Central memory CD4-positive, alpha-beta T cell (primary cell): Measurements from ENCODE around the gene BACH1.

ENCODE experiments used
- DNase-seq: peaks from one replicate; pipeline ENCODE4 v3.0.0; 2022

BACH1 gene

DNA sequence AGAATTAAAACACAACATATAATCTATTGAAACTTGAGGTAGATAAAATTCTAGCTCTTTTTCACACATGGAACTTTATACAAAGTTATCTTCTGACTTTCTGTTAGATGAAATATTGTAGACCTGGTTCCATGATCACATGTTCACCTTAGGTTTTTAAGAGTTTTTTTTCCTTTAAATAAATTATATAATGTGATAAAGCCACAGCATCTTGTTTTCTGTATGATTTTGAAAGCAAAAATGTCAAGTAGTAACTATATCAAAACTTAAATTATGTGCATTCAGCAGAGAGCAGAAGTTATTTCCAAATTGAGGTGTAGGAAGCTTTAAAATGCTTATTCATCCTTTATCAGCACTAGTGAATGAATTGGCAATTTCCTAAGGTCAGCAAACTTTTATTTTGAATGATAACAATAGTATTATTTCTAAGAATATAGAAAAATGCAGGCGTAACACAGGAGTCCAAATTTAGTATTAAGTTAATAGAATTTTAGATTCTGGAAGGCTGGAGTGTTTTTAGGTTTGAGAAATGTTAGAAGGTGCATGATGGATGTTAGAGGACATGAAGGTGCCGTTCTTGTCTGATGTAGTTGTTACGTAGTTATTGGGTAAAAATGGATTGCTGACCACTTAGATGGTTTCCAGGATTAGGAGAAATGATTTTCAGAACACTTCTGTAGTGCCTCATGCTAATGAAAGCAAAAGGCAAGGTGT, 17.5 kb downstream of the BACH1 start:
- DNase-seq, result no peak

DNA sequence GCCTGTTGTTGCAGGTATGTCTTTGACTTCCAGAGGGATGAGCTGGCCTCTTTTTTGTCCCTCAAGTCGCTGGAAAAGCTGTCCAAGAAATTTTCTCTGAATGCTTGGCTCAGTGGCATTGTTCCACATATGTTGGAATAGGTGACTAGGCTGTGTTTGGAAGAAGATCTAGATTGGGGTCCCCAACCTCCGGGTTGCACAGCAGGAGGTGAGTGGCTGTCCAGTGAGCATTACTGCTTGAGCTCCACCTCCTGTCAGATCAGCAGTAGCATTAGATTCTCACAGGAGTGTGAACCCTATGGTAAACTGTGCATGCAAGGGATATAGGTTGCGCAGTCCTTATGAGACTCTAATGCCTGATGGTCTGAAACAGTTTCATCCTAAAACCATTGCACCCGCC, 18.1 kb downstream of the BACH1 start:
- DNase-seq, result no peak

DNA sequence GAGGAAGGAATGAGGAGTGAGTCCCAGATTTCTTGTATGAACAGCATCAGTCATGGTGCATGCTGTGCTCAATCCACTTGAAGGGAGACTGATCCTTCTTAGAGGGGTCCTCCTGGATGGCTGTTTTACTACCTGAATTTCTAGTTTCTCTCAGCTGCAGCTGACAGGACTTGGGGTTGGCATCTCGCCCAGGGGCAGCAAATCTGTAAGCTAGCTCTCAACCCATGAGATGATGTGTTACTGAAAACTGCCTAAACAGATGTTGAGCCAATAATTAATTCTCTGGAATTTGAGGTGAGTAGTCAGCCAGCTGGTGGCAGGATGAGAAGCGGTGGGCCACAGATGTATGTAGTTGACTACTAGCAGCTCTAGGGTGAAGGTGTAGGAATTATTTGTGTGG, 19.6 kb downstream of the BACH1 start:
- DNase-seq, result no peak

DNA sequence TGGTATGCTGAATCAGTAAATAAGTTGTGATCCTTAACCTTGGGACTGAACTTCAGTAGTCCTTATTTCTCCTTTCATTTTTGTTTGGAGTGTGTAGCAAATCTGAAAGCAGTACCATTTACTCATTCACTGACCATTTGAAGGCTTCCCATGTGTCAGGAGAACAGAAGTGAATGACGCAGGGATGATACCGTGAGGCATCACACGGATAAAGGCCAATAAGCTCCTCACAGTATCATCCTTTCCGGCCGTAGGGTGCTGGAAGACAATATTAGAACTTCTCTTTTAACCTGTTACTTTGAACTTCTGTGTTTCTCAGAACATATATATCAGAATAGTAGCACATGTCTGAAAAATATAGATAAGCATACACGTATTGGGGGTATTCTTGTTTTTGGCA, 21.3 kb downstream of the BACH1 start:
- no peak for DNase-seq

DNA sequence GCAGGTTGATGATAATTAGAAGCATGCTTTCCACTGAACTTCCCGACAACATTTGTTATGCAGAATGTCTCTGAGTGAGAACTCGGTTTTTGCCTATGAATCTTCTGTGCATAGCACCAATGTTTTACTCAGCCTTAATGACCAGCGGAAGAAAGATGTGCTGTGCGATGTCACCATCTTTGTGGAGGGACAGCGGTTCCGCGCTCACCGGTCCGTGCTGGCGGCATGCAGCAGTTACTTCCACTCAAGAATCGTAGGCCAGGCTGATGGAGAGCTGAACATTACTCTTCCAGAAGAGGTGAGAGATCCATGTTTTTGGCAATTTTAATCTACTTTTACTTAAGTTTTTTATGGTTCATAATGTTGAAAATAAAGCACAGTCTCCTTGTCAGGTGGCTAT, 22.5 kb downstream of the BACH1 start:
- DNase-seq, result no peak

DNA sequence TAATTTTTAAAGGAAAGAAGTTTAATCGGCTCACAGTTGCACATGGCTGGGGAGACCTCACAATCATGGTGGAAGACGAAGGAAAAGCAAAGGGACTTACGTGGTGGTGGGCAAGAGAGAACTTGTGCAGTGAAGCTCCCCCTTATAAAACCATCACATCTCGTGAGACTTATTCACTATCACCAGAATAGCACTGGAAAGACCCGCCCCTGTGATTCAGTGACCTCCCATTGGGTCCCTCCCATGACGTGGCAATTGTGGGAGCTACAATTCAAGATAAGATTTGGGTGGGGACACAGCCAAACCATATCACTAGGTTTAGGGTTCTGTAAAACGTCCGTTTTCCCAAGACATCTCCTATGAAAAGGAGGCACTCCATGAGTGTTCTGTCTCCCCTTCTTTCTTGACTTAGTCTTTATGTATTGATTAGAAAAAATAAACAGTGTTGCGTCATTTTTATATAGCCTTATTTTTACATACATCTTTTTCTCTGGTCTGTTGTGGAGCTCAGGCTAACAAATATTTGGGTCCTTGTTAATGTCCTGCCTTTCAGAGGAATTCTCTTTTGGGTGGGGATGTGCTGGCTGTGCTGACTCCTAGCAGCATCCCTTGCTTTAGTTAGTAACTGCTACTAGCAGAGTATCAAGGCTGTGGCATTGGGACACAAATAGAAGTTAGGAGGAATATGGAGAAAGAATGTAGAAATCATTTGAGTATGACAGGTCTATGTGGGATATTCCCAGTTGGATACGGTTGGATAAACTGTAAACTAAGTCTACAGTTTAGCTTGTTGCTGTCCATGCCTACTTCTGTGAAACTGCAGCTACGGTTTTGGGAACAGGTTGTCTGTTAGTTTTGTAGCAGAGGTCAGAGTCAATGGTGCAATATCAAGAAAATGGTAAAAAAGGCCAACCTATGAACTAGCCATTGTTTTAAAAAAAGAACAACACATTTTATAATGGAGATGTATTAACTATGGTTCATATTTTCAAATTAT, 23.5 kb downstream of the BACH1 start:
- DNase-seq, result no peak

DNA sequence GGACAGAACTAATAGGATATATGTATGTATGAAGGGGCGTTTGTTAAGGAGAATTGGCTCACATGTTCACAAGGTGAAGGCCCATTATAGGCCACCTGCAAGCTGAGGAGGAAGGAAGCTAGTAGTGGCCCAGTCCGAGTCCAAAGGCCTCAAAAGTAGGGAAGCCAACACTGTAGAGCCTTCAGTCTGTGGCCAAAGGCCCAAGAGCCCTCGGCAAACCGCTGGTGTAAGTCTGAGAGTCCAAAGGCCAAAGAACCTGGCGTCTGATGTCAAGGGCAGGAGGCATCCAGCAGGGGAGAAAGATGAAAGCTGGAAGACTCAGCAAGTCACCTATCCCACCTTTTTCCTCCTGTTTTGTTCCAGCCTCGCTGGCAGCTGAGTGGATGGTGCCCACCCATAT, 24.5 kb downstream of the BACH1 start:
- no peak for DNase-seq

DNA sequence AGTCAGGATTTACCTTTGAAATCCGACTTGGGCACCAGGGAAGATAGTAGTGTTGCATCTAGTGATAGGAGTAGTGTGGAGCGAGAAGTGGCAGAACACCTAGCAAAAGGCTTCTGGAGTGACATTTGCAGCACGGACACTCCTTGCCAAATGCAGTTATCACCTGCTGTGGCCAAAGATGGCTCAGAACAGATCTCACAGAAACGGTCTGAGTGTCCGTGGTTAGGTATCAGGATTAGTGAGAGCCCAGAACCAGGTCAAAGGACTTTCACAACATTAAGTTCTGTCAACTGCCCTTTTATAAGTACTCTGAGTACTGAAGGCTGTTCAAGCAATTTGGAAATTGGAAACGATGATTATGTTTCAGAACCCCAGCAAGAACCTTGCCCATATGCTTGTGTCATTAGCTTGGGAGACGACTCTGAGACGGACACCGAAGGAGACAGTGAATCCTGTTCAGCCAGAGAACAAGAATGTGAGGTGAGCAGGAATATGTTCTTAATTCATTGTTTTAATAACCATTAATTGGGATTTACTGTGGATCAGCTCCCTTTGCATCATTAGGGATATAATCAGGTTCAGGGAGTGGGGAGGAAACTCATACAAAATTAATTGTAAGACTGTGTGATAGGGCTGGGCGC, 28.3 kb downstream of the BACH1 start:
- no peak for DNase-seq

DNA sequence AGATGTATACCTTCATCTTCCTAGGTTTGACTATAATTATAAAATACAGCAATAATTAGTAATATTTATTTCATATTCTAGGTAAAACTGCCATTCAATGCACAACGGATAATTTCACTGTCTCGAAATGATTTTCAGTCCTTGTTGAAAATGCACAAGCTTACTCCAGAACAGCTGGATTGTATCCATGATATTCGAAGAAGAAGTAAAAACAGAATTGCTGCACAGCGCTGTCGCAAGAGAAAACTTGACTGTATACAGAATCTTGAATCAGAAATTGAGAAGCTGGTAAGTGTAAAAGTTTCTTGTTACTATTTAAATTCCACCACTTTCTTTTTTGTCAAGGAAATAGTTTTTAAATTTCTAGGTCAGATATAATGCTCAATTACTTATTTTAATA, 30.7 kb downstream of the BACH1 start:
- DNase-seq, result no peak

DNA sequence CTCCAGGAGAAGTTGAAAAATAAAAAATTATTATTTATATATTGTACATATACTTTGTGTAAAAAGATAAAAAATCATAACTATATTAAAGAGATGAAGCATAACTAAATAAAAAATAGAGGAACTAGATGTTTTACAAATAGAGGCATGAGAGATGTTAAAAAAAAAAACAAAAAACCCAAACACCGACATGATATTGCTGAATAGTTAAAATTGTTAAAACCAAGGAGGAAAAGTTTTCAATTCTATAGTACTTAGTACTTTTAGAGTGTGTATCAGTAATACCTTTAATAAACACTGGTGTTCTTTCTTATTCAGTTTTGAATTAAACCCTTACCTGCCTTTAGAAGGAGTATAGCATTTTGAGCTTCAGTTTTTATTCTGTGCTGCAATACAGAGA, 32.1 kb downstream of the BACH1 start:
- no peak for DNase-seq

DNA sequence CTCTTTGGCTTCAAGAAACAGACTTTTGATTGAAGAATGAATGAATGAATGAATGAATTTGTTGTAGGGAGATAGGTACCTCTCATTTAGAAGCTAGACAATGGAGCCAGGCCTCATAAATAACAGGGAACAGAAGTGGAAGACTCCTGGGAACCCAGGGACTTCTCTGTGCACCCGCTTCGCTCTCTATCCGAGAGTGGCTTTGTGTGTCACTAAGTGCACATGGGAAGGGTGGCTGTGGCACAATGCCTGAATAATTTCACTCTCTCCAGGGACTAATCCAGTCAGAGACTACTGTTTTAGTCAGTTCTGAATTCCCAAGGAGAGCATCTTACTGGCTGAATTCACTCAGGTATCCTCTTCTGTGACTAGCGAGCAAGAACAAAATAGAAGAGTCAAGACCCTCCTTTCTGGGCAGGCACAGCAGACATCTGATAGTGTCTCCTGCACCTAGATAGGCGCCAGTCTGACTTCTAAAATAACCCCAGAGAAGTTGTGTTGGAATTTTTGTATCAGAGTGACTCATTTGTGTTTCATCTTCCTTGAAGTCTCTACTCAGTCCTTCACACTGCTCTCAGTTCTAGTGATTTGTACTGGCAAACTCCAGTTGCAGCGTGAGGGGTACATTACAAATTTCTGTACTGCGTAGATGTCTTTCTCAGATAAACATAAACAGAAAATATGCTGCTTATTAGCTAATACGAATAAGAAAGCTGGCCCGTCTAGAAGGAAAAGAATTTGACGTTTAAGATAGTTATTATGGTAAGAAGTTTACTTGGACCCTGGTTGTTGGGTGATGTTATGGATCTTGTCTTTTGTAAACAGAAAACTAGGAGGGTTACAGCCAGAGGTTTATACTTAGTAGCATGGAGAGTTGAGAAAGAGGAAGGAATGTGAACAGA, 34.0 kb downstream of the BACH1 start:
- DNase-seq, result no peak

DNA sequence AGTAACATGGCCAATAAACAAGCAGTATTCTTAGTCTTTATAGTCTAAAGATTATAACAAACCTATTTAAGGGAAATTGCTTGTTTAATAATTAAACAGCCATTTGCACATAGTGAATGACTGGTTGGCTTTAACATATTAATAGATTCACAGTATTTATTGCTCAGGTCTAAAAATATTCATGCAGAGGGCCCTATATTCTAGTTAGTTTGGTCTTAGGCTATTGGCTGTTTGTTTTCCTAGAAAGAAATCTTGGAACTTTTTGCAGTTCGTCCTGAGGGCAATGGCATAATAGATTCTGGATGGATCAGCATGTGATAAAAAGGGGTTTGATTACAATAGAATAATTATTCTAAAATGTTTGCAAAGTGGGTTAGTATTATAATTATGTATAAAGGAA, 34.7 kb downstream of the BACH1 start:
- no peak for DNase-seq

DNA sequence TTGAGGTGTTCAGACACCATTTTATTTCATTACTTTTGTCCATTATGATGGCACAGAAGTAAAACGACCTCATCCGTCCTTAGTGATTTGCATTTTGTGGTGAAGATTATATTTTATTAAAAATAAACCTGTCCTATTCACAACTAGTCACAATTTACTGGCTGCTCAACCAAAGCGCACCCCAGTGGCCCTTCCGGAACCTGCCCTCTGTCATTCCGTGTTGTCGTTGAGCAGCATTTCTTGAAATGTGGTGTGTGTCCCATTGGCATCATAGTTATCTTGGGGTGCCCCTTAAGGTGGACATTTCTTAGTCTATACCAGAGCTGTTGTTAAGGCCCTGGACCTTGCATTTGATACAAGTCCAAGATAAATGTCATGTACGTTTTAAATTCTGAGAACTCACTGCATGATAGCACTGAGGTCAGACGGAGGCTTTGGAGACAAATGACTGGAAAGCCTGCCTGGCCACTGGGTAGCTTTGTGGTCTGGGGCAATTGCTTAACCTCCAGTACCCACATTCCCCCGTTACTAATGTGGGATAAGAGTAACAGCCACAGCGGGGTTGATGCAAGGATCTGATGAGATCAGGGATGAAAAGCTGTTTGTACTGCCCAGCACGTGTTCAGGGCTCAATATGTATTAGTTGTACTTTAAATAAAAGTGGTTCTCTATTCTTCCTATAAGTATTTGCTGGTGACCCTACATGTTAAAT, 36.2 kb downstream of the BACH1 start:
- DNase-seq, result no peak

DNA sequence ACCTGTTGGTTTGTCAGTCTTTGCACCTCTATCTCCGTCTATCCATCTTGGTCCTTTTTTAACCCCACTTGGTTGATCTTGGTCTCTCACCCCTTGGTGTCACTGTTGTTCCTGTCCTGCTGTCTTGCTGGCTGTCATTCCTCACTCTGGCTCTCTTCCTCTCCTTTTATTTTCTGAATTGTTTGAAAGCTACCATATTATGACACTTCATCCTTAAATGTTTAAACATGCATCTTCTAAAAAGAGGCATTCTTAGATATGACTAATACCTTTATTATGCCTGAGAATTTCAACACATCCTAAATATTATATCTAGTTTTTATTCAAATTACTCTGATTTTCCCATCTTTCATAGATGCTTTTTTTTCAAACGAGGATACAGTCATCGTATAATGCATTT, 37.0 kb downstream of the BACH1 start:
- DNase-seq, result no peak

DNA sequence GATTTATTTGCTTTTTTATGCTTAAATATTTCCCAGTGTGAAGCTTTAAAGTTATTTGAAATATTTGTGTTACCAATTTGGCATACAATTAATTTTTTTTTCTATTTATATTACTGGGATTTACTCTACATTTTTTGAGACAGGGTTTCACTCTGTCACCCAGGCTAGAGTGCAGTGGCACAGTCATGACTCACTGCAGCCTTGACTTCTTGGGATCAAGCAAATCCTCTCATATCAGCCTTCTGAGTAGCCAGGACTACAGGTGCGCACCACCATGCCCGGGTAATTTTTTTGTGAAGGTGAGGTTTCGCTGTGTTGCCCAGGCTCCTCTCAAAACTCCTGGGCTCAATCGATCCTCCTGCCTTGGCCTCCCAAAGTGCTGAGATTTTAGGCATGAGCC, 39.5 kb downstream of the BACH1 start:
- no peak for DNase-seq

DNA sequence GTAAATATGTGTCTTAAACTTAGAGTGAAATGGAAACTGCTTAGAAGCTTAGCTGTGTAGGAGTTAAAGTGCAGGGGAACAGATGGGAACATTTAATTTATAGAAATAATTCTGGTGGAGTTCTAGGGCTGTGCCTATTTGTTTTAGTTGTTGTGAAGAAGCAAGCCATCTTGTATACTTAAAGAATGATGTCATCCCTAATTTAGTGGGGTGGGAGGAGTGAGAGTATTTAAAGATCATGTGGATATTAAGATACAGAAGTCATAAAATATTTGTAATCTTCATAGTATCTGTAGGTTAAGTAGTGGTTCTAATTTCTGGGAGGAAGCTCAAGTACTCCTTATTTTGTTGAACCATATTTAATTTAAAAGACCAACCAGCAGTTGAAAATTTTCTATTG, 41.5 kb downstream of the BACH1 start:
- no peak for DNase-seq

DNA sequence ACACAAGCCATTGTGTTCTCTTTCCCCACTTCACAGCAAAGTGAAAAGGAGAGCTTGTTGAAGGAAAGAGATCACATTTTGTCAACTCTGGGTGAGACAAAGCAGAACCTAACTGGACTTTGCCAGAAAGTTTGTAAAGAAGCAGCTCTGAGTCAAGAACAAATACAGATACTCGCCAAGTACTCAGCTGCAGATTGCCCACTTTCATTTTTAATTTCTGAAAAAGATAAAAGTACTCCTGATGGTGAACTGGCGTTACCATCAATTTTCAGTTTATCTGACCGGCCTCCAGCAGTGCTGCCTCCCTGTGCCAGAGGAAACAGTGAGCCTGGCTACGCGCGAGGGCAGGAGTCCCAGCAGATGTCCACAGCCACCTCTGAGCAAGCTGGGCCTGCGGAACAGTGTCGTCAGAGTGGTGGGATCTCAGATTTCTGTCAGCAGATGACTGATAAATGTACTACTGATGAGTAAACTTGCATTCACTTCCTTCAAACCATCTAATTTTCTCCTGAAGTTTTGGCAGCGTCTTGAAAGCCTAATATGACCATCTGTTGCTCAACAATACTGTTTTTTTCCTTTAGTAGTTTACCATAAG, 43.7 kb downstream of the BACH1 start:
- DNase-seq, result no peak

DNA sequence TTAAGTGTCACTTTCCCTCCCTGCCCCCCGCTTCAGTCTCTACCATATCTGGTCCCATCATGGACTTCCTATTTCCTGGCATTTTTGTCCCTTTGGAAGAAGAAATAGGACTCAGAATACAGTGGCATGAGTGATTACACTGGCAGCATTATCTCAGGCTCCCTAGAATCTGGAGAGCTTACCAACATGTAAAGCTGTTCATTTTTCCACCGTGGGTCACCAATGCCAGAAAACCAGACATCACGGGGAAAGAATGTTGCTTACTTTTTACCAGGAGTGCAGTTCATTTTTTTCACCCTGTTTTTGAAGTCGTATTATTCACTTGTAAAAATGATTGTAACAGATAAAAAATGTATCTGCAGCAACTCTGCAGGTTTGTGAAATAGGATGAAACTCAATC, 44.8 kb downstream of the BACH1 start:
- no peak for DNase-seq

DNA sequence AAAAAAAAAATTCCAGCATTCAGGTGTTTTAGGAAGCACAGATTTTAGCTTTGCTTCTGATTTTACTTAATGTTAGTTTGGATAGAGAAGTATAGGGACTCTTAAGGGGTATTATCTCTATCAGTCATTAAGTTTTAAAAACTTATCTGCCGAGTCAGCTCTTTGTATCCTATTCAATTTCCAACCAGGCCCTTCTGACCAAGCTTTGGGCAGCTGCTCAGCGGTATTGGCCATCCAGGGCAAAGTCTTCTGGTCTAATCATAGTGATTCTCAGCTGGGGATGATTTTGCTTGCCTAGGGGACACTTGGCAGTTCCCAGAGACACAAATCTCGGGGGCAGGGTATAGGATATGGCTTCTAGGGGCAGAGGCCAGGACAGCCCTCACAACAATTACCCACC, 47.6 kb downstream of the BACH1 start:
- DNase-seq, result no peak

DNA sequence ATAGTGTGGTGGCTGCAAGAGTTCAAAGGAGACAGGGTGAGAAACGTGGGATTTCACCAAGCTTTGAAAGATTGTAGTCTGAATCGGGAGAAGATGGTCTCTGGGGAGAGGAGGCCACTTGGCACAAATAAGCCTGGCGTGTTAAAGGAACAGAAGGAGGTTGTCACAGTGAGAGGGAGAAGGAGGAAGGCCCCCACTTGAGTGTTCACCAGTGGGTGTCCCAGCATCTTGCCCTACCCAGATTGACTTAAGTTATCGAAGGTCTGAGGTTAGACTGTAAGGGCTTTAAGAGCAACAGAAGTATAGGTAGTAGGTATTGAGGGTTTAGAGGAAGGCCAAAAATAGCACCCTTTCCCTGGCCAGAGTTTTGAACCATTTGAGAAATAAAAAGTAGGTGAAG, 48.0 kb downstream of the BACH1 start:
- DNase-seq, result no peak

DNA sequence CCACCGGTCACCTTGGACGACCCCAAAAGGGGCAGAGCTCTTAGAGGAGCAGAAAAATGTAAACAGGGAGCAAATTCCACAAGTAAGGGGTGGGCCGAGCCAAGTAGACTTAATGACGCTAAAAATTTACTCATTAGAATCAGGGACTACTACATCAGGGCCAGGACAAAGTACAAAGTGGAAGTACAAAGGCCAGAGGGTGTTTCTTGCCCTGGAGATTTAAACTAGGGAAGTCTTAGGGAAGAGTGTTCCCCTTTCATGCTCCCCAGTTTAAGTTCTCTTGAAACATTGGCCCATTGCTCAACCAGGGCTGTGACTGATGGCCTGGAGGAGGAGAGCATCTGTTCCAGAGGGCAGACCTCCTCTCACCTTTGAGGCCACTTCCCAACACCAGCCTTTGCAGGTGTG, 48.6 kb downstream of the BACH1 start:
- DNase-seq, result no peak

DNA sequence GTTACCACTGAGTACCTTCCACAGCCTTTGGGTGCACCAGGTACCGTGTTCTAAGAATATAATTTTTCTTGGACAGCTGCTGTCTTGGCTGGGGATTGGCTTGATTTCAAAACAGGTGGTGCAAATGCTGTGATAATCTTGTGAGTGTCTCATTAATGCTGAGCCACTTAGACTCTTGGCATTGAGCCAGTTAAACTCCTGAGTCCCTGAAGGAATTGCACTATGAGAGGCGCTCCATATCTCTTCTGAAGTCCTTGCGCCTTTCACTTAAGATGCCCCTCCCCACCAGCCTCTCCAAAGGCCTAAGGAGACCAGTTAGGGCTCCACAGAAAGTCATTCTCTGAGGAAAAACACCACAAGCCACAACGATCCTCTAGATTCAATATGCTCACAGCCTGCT, 51.0 kb downstream of the BACH1 start:
- no peak for DNase-seq
